ENCODE measurements around the gene NPLOC4.

NPLOC4 gene

DNA sequence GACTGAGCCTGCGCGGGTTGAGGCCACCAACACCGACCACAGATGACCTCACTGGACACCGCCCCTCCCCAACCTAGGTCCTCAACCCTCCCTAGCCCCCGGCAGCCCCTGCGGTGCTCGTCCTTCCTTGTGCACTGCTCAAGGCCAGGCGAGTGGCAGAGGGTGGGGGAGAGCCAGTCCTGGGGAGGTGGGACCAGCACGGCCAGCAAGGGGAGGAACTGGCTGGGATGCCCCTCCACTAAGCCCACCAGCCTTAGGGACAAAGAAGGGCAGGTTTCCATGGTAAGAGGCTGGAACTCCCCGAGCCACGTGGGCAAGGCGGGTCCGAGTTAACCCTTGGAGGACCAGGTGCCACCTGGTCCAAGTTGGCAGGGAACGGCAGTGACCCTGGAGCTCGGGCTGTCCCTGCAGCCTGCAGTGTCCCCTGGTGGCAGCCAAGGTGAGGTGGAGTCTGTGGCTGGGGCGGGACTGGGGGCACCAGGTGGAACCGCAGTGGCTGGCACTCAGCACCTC, 99.5 kb downstream of the NPLOC4 start:
- TF ChIP-seq, protein P1, sequence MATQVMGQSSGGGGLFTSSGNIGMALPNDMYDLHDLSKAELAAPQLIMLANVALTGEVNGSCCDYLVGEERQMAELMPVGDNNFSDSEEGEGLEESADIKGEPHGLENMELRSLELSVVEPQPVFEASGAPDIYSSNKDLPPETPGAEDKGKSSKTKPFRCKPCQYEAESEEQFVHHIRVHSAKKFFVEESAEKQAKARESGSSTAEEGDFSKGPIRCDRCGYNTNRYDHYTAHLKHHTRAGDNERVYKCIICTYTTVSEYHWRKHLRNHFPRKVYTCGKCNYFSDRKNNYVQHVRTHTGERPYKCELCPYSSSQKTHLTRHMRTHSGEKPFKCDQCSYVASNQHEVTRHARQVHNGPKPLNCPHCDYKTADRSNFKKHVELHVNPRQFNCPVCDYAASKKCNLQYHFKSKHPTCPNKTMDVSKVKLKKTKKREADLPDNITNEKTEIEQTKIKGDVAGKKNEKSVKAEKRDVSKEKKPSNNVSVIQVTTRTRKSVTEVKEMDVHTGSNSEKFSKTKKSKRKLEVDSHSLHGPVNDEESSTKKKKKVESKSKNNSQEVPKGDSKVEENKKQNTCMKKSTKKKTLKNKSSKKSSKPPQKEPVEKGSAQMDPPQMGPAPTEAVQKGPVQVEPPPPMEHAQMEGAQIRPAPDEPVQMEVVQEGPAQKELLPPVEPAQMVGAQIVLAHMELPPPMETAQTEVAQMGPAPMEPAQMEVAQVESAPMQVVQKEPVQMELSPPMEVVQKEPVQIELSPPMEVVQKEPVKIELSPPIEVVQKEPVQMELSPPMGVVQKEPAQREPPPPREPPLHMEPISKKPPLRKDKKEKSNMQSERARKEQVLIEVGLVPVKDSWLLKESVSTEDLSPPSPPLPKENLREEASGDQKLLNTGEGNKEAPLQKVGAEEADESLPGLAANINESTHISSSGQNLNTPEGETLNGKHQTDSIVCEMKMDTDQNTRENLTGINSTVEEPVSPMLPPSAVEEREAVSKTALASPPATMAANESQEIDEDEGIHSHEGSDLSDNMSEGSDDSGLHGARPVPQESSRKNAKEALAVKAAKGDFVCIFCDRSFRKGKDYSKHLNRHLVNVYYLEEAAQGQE (IDR thresholded peaks at IDR 0.05; ENCODE audit: insufficient replicate concordance, low read depth) = no peak
- TF ChIP-seq, protein P2, sequence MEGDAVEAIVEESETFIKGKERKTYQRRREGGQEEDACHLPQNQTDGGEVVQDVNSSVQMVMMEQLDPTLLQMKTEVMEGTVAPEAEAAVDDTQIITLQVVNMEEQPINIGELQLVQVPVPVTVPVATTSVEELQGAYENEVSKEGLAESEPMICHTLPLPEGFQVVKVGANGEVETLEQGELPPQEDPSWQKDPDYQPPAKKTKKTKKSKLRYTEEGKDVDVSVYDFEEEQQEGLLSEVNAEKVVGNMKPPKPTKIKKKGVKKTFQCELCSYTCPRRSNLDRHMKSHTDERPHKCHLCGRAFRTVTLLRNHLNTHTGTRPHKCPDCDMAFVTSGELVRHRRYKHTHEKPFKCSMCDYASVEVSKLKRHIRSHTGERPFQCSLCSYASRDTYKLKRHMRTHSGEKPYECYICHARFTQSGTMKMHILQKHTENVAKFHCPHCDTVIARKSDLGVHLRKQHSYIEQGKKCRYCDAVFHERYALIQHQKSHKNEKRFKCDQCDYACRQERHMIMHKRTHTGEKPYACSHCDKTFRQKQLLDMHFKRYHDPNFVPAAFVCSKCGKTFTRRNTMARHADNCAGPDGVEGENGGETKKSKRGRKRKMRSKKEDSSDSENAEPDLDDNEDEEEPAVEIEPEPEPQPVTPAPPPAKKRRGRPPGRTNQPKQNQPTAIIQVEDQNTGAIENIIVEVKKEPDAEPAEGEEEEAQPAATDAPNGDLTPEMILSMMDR (IDR thresholded peaks at IDR 0.05; ENCODE audit: insufficient read depth, low read length) = peak; percentile 48
- TF ChIP-seq POLR2AphosphoS5 (IDR thresholded peaks at IDR 0.05; ENCODE audit: low read depth) = no peak
- Histone ChIP-seq H3K27ac (replicated peaks) (no peak overlapping the region), H3K4me3 (replicated peaks; ENCODE audit: insufficient read depth, low read length) (no peak overlapping the region), H3K27me3 (ENCODE audit: insufficient read depth, poor library complexity, severe bottlenecking) (peaks cover 14% of the 10 kb centered on the region)
- DNase-seq (ENCODE audit: low read depth in 1 of 2, low spot score in 1 of 2) = no peak

DNA sequence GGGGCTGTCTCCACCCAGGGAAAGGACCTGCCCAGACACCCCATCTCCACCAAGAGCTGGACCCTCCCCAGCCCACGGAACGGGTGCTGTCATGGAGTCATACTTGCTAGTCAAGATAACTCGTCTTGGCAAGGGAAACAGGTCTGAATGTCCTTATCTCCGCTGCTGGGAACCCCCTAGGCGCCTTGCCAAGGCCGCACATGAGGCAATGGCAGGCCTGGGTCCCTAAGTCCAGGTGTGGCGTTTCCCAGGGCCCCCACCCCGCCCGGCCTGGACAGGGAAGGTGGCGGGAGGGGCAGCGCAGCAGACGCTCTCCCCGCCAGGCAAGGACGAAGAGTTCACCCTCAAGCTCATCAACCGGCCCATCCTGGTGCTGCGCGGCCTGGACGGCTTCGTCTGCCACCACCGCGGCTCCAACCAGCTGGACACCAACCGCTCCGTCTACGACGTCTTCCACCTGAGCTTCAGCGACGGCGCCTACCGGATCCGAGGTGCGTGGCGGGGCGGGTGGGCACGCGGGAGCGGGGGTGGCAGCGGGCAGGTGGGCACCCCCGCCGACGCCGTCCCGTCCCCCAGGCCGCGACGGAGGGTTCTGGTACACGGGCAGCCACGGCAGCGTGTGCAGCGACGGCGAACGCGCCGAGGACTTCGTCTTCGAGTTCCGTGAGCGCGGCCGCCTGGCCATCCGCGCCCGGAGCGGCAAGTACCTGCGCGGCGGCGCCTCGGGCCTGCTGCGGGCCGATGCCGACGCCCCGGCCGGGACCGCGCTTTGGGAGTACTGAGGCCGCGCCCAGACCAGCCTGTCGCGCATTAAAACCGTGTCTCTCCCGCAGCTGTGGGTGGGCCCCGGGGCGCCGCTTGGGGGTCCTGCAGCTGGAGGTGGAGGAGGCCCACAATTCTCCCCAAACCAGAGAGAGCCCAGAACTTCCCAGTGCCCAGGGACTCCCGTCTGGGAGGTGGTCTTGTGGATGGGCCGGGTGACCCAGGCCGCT, 100.3 kb downstream of the NPLOC4 start:
- Histone ChIP-seq H3K4me3 (replicated peaks; ENCODE audit: insufficient read depth, low read length) (no peak overlapping the region), H3K27me3 (ENCODE audit: insufficient read depth, poor library complexity, severe bottlenecking) (peaks cover 14% of the 10 kb centered on the region), H3K27ac (replicated peaks) (no peak overlapping the region)
- DNase-seq (ENCODE audit: low read depth in 1 of 2, low spot score in 1 of 2) = no peak
- TF ChIP-seq, protein P2 (IDR thresholded peaks at IDR 0.05; ENCODE audit: insufficient read depth, low read length) = no peak
- TF ChIP-seq SPI1 (IDR thresholded peaks at IDR 0.05; ENCODE audit: borderline replicate concordance, low read depth) (no peak), POLR2AphosphoS5 (IDR thresholded peaks at IDR 0.05; ENCODE audit: low read depth) (no peak; the same call in 1 of the 2 replicates)

DNA sequence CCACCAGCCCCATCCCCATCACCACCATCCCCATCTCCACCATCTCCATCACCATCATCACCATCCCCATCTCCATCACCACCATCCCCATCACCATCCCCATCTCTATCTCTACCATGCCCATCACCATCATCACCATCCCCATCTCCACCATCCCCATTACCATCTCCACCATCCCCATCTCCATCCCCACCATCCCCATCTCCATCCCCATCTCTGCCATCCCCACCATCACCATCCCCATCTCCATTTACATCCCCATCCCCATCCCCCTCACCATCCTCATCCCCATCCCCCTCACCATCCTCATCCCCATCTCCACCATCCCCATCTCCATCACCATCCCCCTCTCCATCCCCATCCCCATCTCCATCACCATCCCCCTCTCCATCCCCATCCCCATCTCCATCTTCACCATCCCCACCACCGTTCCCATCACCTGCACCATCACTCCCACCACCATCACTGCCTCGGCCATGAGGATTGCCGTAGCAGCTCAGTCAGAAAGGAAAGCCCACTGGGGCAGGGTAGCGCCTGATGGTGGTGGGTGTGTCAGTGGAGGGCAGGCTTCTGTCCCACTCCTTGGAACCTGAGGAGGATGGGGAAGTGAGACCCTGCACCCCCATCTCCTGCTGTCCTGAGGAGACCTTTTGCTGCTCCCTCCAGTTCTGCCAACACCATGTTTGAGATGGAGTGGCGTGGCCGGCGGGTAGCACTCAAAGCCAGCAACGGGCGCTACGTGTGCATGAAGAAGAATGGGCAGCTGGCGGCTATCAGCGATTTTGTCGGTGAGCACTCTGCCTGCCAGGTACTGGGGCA, 101.2 kb downstream of the NPLOC4 start:
- no peak overlapping the region for H3K27ac ChIP-seq (replicated peaks)
- no peak overlapping the region for H3K4me3 ChIP-seq (replicated peaks; ENCODE audit: insufficient read depth, low read length)
- DNase-seq (ENCODE audit: low read depth in 1 of 2, low spot score in 1 of 2) = no peak
- H3K27me3 ChIP-seq (ENCODE audit: insufficient read depth, poor library complexity, severe bottlenecking) = peaks cover 14% of the 10 kb centered on the region
- TF ChIP-seq SPI1 (IDR thresholded peaks at IDR 0.05; ENCODE audit: borderline replicate concordance, low read depth) (no peak), POLR2AphosphoS5 (IDR thresholded peaks at IDR 0.05; ENCODE audit: low read depth) (no peak), GABPA (IDR thresholded peaks at IDR 0.05; ENCODE audit: low read depth) (no peak)
- TF ChIP-seq, protein P2 (IDR thresholded peaks at IDR 0.05; ENCODE audit: insufficient read depth, low read length) = no peak
- TF ChIP-seq, protein P1 (IDR thresholded peaks at IDR 0.05; ENCODE audit: insufficient replicate concordance, low read depth) = no peak

All from HL-60 (cell line).